Subcutaneous adipose tissue (tissue), 4 donors: ENCODE measurements around the gene ANTXR1. TPM values are rescaled to one million over a fixed set of nuclear protein-coding genes. Genes with fewer than 3 reads are reported as not detected.

Source experiments
- total RNA-seq, 4 donors: library from RNA; depleted of rRNA; stranded (reverse); fragments of >200 nt; gene quantifications; one replicate each; pipeline ENCODE4 v1.1.0, GENCODE V29; 2016
- TF ChIP-seq, protein P1 (sequence below): fragments of 450-650 bp; IDR thresholded peaks from one replicate; pipeline ENCODE4 v1.5.1; 2016; ENCODE audit warnings: low read depth, mild to moderate bottlenecking, control low read depth, antibody characterized with exemption, moderate library complexity

The ANTXR1 gene
- total RNA-seq, 4 donors from 2014 or later = 45.4 to 88.7 (median 67.0) TPM

DNA sequence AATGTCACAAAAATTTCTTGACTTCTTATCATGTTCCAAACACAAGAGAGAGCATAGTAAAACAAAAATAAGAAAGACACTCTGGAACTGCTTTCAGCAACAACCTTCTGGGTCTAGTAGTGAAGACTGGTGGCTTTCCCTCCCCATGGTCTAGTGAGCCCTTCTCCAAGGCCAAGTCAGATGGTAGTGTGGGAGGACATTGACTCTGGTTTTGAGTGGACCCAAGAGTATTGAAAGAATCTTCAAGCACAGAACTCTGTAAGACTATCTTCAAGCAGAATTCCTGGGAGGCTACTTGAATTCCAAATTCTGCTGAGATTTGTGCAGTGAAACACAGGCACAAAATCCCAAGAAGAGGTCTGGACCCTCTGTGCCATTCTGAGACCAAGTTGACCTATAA lies 21.1 kb downstream of the ANTXR1 start:
- TF ChIP-seq, protein P1, sequence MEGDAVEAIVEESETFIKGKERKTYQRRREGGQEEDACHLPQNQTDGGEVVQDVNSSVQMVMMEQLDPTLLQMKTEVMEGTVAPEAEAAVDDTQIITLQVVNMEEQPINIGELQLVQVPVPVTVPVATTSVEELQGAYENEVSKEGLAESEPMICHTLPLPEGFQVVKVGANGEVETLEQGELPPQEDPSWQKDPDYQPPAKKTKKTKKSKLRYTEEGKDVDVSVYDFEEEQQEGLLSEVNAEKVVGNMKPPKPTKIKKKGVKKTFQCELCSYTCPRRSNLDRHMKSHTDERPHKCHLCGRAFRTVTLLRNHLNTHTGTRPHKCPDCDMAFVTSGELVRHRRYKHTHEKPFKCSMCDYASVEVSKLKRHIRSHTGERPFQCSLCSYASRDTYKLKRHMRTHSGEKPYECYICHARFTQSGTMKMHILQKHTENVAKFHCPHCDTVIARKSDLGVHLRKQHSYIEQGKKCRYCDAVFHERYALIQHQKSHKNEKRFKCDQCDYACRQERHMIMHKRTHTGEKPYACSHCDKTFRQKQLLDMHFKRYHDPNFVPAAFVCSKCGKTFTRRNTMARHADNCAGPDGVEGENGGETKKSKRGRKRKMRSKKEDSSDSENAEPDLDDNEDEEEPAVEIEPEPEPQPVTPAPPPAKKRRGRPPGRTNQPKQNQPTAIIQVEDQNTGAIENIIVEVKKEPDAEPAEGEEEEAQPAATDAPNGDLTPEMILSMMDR = no peak

DNA sequence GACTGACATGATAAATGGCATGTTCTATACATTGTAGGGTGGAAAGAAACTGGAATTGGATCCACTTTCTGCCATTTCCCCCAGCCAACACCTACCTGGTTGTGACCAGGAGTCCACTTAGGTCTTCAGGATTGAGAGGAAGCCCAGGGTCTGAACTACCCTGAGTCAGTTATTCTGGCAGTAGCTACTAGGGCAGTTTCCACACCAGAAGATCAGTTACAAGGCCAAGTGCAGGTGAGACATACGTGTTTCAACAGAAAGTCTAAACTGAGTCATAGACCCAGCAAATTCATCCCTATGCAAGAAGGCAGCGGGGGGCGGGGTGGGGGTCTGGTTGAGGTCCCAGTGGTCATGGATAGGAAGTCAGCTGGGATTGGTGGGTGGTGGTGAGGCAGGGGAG lies 21.9 kb downstream of the ANTXR1 start:
- TF ChIP-seq, protein P1 = no peak

DNA sequence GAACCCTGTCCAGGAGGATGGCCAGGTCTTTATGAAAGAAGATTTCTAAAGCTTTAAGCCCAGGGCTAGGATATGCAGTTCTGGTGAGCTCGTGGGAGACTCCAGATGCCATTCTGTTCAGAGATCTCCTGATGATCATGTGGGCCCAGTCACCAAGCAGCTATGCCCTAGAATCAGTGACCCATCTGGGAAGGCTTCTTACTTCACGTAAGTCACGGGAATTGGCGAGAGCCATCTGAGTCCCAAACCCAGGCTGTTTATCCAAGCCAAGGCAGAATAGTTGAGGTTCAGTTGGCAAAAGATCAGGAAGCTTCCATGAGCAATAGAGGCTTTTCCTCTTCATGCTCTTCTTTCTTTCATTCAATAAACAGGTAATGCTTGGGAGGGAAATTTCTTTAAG lies 23.9 kb downstream of the ANTXR1 start:
- TF ChIP-seq, protein P1 = no peak

DNA sequence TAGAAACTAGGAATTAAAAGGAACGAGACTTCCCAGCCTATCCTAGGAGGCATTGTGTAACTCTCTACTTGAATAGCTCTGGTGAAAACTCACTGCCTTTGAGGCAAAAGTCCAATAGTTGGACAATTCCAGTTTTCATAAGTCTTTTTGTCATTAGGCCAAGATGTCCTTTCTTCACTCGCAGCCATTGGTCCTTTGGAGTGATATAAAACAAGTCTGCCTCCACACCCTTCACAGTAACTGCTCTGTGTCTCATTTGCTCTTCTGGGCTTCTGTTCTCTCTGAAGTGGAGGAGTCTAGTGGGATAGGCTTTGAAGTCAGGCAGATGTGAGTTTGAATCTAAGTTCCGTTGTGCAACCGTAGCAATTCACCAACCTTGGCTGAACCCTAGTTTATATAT lies 28.2 kb downstream of the ANTXR1 start:
- TF ChIP-seq, protein P1 = no peak

DNA sequence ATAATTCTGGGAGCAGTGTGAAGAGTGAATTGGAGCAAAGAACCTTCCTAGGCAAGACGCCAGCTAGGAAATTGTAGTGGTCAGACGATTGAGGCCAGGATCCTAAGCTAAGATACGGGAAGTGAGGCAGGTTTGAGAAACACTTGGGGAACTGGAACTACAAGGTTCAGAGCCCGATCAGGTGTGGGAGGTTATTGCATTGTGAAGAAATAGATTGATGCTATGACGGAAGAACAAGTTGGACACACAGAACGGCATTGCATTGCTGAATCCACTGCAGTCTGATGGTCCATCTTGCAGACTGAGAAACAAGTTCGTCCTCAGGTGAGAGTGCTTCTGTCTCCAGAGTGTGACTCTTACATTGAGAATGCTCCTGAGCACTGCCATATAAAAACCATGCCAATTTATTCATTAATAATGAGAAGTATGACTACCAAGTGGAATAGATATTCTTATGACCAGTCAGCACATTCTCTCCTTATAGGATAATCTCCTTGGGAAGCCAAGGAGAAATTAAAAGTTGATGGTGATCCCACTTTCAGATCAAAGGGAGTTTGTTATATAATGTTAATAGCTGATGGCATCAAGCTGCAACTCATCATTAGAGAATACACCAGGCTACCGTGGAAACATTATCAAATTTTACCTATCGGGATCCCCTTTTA lies 30.9 kb downstream of the ANTXR1 start:
- TF ChIP-seq, protein P1 = no peak

DNA sequence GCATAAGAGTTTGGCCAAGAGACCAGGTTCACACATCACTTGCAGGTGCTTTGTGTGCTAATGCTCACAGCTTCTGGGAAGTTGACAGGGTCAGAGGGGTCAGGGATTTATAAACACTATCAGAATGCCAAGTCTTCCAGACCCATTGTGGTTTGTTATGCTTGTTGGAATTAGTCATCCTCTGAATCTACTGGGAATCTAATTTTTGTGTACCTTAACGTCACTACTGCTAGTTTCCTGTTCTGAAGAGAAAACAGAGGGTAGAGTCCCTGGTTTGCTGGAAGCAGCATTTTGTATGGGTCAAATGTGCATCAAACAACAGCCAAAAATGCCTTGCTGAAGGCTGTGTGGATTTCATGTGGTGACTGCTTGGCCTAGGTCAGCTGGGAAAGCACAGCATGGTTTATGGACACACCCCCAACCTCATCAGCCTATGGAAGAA lies 33.3 kb downstream of the ANTXR1 start:
- TF ChIP-seq, protein P1 = no peak

DNA sequence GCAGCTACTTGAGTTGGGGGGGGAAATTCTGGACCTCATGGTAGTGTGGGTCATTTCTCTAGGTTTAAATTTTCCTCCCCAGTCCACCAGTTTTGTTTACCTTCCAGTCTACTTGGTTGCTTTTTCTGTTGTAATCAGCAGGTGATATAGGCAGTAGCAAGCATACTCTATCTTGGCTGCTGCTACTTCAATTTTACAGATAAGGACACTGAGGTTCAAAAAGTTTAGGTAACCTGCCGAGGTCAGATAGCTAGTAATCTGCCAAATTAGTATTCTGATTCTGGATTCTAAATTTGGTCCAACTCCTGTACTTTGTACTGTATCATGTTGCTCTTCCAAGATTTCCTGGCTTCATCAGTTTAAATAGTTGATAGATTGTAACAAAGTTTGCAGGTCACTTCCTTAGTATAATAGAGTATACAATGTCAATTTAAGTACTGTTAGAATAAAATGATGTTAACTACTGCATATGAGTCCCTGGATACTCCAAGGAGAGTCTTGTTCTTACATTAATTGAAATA lies 34.7 kb downstream of the ANTXR1 start:
- TF ChIP-seq, protein P1 = no peak
